Posterior cingulate gyrus (tissue), 11 donors: ENCODE results near the gene SDR39U1.

ENCODE experiments used
- DNase-seq, 10 donors: peaks; one replicate each; pipeline versions ENCODE4 v3.0.0 to v3.0.0-alpha.2; 2020 to 2021; ENCODE audit warnings: mixed read lengths in 3 of 10
- intact Hi-C: fragments of 100-400 bp; cut with DNase I; formaldehyde crosslinking; loops from one replicate; pipeline ENCODE4 v1.15.1; 2023

Gene SDR39U1

DNA sequence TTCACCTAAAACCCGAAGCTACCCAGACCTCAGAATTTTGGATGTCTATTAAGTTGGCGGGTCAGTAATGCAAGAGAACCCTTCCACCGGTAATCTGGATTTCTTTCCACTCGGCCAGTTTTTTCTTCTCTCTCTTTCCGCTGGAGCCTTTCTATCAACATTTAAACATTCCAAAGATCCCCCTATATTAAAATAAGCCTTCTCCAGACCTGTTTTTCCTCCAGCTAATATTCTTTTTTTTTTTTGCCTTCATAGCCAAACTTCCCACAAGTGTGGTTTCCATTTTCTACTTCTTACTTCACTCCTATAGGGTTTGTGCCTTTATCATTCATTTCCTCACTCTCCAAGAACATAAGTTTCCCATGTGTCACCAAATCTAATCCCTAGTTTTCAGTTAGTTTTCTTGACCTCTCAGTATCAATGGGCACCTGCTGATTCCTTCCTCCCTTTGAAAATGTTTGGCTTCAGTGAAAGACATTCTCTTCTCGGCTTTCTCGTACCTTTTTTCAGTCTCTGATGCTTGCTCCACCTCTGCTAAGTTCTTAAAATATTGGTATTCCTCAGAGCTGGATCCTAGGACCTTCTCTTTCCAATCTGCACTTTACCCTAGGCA is 583 bp upstream of the SDR39U1 start:
- intact Hi-C loops = no loop called here

DNA sequence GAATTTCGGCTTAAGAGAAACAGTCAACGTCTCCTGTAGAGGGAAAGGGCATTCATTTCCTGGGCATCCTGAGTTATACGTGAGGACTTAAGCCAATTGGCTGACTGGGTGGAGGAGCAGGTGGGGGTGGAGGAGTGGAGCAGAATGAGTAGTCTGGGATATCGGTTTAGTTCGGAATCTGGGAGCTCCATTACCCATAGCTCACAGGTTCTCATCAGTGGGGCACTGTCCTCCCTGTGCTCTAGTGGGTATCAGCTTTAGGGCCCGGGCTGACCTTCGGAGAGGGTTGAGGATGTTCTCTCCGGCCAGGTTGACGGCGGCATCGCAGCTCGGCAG is 704 bp downstream of the SDR39U1 start:
- DNase-seq = no peak
- intact Hi-C loops = no loop called here

More for the DNA sequence above, 583 bp upstream of the SDR39U1 start:
- no peak for DNase-seq

DNA sequence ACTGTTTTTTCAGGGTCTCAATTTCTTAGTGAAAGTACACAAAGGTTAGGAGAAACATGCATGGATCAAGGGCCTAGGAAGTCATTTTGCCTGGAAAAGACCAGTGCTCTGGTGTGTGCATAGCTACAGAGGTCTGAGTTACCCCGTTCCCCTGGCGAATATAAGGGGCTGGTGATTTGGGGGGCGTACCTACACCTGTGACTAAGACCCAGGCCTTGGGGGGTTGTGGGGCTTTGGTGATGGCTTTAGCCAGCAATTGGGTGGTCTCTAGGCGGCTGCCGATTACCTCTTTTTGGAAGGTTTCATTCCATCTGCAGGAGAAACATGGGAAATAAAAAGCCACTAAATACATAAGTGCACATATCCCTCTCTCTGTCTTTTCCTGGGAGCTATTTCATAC is 1.1 kb downstream of the SDR39U1 start:
- DNase-seq = no peak
- intact Hi-C loops = no loop called here

DNA sequence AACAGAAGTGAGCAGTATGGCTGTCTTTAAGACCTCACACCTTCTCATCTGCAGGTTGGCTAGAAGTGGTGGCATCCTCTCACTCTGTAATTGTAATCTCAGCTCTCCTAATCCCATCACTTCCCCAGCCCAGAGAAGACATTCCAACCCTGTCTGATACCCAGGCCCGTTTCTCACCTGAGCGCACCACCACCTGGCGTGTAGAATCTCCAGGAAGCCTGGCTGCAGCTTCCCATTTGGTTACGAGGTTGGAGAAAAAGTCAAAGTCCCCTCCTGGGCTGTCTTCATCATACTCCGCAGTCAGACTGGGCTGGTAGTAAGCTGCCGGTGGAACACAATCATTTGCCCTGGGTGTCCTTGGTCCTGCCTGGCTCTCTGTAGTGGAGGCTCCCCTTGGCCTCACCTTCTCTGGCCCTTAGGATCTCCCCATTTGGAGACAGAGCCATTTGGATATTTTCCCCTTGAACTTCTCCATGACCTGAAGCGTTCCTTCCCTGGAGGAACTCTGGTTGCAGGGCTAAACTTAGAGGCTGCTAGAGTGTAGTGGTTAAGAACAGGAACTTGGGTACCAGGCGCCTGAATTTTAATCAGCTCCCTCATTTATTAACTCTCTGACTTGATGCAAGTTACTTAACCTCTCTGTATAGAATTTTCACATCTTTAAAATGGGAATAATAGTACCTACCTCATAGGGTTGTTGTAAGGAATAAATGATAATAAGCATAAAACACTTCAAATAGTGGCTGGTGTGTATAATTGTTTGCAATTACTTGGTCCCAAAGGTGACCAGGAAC is 1.8 kb downstream of the SDR39U1 start:
- no peak for DNase-seq
- intact Hi-C loops = no loop called here

DNA sequence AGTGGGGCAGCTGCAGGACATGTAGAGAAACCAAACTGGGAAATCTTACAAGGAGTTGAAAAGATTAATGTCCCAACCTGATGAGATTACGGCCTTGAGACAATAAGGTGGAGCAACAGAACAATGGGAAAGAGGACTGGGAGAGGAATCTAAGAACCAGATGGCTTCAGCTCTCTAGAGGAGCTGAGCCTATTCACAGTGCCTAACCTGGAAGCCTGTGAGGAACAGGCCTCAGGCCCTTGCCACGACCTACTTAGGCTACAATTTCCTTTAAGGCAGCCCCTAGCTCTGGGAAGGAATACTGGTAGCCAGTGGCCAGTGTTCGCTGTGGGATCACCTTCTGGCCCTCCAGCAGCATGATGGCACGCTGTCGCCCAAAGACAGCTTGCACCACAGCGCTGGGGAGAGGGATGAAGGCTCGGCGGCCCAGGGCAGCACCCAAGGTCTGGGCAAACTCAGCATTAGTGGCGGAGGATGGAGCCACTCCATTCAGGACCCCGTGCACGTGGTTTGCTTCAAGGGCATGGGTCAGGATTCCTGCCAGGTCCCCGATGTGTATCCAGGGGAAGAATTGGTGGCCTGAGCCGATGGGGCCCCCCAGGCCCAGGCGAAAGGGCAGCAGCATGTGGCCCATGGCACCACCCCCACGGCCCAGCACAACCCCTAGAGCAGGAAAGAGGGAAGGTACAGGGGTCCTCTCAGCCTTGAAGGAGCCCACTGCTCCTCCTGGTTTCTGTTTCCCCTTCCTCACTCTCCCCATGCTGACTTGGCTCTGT is 2.6 kb downstream of the SDR39U1 start:
- no peak for DNase-seq
- intact Hi-C loops = loop anchor here (10.0 kb wide), 1 partner anchor 195 kb away; the partner anchor contains the start of gene TINF2

DNA sequence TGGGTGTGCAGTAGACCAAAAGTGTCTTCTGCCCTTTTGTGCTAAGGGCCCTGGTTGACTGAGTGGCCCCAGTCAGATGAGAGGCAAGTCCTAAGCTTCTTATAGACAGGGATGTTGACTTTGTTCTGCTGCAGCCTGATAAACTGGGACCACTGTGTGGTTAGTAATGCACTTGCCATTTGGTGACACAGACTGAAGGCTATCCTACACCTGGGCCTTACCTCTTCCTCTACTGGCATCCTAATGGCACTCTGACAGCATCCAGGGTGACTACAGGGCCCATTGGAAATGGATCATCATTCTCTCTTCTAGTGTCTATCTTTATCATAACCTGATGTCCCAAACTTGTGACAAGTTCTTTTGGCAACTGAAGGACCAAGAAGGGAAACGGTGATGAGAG is 3.3 kb downstream of the SDR39U1 start:
- no peak for DNase-seq
- intact Hi-C loops = loop anchor here (10.0 kb wide), 1 partner anchor 194 kb away; the partner anchor contains the start of gene TINF2

DNA sequence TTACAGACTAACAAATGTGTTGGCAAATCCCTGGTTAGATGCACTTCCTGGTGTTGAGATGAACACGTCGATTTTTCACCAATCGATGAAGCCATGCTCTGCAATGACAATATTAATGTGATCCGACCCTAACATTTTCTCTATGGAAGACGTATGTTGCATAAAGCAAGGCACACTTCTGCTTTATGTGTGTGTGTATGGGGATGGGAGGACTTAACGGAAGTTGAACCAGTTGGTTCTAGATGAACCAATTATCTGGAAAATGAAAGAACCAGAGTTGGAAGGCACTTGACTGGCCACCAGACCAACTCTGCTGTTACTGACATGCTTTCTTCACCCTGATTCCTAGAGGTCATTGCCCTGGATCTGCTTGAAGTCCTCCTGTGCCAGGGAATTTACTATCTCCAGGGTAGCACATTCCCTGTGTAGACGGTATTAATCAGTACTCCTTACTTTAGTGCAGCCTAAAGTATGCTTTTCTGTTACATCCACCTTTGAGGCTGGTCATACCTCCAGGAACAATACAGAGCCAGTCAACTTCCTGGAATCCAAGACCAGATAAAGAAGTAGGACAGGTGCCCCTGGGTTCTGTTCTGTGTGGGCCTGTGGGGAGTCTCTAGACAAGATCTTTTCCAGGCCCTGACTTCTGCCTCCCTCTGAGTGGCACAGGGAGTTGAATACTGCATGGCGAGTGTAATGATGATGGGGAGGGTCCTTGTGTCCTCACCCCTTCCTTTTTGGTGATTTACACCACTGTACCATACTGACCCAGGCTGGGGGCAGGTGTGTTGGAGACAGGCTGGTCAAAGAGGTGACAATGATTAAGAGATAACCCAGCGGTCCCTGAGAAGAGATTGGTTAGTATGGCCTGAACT is 4.1 kb downstream of the SDR39U1 start:
- intact Hi-C loops = loop anchor here (10.0 kb wide), 1 partner anchor 194 kb away; the partner anchor contains the start of gene TINF2
- no peak for DNase-seq

DNA sequence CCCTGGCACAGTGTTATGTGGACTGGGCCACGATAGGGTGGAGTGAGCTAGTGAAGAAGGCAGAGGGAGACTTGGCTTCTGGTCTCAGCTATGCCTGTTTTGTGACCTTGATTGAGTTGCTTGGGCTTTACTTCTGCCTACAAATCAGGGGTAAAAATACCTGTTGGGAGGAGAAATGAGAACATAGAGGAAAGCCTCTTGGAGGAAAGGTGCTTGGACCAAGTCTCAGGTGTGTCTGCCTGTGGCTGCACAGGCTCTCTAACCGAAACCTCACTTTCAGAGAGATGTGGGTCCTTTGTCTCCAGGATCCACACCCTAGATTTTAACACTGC is 4.9 kb downstream of the SDR39U1 start:
- intact Hi-C loops = loop anchor here (10.0 kb wide), 1 partner anchor 193 kb away; the partner anchor contains the start of gene TINF2
- no peak for DNase-seq

DNA sequence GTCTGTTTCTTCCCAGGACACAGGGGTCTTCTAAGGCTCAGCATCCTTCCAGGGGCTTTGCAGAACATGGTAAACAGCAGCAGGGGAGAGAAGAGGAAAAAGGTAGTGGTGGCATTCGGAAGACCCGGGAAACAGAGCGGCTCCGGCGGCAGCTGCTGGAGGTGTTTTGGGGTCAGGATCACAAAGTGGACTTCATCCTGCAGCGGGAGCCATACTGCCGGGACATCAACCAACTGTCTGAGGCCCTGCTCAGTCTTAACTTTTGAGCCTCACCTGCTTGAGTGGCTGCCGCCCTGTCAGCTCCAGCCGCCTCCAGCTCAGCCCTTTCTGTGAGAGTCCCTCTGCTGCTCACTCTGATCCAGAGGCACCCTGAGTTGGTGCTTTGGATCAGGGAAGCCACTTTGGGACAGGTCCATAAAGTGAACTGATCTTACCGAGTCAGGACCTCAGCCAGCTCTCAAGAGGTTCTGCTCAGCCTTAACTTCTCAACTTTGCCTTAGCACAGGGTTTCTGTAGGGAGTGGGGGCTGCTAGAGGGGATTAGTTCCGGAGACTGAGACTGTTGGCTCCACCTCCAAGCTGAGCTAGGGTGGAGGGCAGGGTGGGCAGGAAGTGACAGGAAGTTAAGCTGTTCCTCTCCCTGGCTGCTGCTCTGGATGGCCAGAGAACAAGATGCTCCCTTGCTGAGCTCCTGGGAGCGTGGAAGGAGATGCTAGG is 5.4 kb downstream of the SDR39U1 start:
- DNase-seq = no peak

DNA sequence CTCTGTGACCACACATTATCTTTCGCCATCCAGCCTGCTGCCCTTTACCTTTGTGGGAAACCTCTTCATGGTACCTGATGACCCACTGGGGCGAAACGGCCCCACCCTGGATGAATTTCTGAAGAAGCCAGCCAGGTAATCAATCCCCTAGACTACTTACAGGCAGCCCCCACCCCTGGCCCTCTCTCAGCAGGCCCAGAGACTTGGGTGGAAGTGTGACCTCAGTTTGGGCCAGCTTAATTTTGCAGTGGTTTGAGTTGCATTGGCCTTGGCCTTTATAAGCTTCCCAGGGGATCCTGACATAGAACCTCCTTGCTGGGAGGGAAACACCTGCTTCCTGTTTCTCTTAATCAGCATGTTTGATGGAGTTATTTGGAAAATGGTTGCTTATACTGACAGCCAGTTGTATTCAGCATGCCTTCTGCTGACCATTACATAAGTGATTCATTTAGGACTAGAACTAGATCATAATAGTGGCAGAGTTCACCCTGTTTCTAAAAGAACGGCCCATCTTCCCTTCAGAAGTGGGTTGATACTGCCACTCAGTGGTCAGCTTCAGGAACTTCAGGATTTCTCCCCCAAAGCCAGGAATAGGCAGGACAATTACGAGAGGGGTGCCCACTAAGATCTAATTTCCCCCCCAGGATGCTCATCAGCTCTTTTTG is 6.1 kb downstream of the SDR39U1 start:
- intact Hi-C loops = loop anchor here (1.0 to 10.0 kb wide), 2 partner anchors 104 to 192 kb away; partner anchors contain the start of gene TINF2
- DNase-seq = peak in 4 of 10 donors; percentile 39 to 87 (median 50)

More for the DNA sequence above, 5.4 kb downstream of the SDR39U1 start:
- intact Hi-C loops = loop anchor here (10.0 kb wide), 1 partner anchor 192 kb away; the partner anchor contains the start of gene TINF2

DNA sequence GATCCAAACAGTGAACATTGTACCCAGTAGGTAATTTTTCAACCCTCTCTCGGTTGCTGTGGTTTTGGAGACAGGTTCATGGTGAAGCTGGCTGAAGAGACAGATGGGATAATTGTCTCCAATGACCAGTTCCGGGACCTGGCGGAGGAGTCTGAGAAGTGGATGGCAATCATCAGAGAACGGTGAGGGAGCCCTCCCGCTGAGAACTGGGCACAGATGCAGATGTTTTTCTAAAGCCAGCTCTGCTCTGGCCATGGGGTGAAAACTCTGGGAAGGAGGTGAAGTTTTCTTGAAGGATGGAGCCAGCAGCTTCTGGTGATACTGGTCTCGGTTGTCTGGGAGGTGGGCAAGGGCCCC is 6.6 kb downstream of the SDR39U1 start:
- no peak for DNase-seq
- intact Hi-C loops = loop anchor here (1.0 to 10.0 kb wide), 2 partner anchors 104 to 191 kb away; partner anchors contain the start of gene TINF2

DNA sequence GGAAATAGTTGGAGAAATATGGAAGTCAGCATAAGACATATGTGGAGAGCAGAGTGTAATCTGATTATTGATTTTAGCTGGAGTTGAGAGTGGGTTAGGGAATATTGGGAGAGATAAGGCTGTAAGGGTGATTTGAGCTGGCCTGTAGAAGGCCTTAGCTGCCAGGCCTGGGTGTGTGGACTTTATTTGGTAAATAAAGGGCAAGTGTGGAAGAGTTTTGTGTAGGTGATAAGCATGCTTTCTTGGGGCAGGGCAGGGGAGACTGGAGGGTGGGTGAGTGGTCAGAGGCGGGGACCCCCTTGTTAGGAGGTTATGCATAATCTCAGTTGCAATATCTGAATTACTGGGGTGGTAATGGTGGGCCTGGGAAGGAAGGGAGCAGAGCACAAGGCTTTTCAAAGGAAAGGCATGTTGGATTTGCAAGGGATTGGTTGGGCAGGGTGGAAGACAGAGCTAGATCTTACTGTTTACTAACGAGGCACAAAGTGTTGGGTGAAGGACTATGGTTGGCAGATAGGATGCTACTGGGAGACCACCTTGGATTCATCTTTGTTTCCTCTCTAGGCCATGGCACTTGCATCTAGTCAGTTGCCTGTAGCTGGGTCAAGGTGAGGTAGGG is 7.3 kb downstream of the SDR39U1 start:
- intact Hi-C loops = loop anchor here (10.0 kb wide), 1 partner anchor 190 kb away; the partner anchor contains the start of gene TINF2
- no peak for DNase-seq

DNA sequence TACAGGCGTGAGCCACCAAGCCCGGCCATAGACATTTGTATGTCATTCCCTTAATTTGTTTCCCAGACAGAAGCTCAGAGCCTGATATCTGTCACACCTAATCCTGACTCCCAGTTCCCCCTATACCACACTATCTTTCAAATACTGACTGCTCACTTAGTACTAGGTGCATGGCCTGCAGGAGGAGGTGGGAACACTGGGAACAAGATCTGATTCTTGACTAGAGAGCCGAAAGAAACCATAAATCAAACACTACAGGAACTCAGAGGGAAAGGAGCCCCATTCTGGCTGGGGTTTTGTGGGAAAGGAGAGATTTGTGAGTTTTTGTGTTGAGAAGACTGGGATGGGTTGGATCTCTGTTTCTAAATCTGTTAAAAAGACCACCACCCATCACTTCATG is 7.9 kb downstream of the SDR39U1 start:
- no peak for DNase-seq
- intact Hi-C loops = loop anchor here (10.0 kb wide), 1 partner anchor 190 kb away; the partner anchor contains the start of gene TINF2

DNA sequence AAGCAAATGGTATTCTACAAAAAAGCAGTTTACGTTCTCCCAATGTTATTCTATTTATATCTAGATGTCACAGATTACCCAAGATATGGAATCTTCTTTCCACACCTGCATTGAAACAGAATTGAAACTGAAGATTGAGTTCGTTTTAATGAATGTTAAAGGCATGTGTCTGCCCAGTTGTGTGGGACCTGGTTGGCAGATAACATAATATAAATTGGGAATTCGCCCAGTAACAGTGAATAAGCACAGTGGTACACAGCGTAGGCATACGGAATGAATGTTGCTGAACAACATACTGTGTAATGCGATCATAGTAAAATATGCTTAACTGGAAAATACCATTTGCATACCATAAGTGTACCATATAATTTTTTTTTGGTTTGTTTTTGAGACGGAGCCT is 8.5 kb downstream of the SDR39U1 start:
- DNase-seq = no peak
- intact Hi-C loops = loop anchor here (10.0 kb wide), 1 partner anchor 189 kb away; the partner anchor contains the start of gene TINF2

DNA sequence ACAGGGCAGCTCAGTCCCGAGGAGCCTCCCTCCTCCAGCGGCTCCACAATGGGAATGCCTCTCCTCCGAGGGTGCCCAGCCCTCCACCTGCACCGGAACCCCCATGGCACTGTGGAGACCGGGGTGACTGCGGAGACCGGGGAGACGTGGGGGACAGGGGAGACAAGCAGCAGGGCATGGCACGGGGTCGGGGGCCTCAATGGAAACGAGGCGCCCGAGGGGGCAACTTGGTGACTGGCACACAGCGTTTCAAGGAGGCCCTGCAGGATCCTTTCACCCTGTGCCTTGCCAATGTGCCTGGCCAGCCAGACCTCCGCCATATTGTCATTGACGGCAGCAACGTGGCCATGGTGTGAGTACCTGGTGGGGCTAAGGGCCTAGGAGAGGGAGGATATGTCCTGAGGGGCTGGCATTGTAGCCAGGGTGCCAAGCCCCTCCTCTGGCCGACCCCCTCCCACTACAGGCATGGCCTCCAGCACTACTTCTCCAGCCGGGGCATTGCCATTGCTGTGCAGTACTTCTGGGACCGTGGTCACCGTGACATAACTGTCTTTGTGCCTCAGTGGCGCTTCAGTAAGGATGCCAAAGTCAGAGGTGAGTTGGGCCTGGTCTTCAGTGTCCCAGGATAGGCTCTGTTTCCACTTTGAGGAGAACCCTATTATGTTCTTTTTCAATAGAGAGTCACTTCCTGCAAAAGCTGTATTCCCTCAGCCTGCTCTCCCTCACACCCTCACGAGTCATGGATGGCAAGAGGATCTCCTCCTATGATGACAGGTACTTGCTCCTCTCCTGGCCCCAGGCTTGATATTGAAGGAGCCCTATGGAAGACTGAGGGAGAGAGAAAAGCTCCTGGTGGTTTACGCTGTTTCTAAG is 10.1 kb downstream of the SDR39U1 start:
- intact Hi-C loops = loop anchor here (10.0 kb wide), 1 partner anchor 188 kb away; the partner anchor contains the start of gene TINF2
- no peak for DNase-seq

DNA sequence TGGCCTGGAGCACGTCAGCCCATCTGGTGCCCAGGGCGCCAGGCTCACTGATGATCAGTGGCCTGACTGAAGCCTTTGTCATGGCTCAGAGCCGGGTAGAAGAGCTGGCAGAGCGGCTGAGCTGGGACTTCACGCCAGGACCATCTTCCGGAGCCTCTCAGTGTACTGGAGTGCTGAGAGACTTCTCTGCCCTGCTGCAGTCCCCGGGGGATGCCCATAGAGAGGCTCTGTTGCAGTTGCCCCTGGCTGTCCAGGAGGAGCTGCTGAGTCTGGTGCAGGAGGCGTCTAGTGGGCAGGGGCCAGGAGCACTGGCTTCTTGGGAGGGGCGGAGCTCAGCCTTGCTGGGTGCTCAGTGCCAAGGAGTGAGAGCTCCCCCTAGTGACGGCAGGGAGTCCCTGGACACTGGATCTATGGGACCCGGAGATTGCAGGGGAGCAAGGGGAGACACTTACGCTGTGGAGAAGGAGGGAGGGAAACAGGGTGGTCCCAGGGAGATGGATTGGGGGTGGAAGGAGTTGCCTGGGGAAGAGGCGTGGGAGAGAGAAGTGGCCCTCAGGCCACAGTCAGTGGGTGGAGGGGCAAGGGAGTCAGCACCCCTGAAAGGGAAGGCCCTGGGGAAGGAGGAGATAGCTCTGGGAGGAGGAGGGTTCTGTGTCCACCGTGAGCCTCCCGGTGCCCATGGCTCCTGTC is 10.9 kb downstream of the SDR39U1 start:
- intact Hi-C loops = loop anchor here (10.0 kb wide), 1 partner anchor 187 kb away; the partner anchor contains the start of gene TINF2
- peak; percentile 52 to 97 (median 80) for DNase-seq
